ENCODE results near the gene TRIM73.
"Not testable (repeated sequence)": the region's sequence is repeated elsewhere in the genome, so short reads cannot be mapped to it uniquely, and the experiment has no call there.

TRIM73 gene

DNA sequence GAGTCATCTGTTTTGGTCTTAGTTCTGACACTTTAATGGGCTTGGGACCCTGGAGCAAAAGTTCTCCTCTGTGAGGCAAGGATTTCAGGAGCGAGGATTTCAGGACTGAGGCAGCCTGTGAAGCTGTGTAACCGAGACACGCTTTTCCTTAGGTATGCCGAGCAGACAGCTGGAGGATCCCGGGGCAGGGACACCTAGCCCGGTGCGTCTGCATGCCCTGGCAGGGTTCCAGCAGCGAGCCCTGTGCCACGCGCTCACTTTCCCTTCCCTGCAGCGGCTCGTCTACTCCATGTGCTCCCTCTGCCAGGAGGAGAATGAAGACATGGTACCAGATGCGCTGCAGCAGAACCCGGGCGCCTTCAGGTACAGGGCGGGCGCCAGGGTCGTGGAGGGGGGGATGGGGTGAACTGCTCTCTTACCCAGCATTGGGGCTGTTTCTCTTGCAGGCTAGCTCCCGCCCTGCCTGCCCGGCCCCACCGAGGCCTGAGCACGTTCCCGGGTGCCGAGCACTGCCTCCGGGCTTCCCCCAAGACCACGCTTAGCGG is 20.5 kb downstream of the TRIM73 start:
- not testable (repeated sequence) for ATAC-seq

DNA sequence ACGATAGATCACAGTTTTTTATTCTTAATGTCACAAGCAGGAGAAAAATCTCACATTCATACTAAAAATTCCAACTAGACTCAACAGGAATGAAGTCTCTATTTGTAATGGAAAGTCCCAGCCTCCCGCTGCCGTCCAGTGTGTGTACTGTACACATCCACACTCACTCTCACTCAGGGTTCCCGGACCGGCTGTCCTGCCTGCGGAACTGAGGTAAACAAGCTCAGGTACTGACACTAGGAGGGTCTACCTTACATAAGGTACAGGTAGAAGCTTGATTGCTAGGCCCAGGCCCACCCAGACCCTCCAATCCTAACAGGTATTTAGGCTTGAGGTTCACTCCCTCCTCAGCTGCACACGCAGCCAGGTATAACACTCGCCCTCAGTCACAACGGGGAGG is 21.4 kb downstream of the TRIM73 start:
- ATAC-seq: not testable (repeated sequence)

DNA sequence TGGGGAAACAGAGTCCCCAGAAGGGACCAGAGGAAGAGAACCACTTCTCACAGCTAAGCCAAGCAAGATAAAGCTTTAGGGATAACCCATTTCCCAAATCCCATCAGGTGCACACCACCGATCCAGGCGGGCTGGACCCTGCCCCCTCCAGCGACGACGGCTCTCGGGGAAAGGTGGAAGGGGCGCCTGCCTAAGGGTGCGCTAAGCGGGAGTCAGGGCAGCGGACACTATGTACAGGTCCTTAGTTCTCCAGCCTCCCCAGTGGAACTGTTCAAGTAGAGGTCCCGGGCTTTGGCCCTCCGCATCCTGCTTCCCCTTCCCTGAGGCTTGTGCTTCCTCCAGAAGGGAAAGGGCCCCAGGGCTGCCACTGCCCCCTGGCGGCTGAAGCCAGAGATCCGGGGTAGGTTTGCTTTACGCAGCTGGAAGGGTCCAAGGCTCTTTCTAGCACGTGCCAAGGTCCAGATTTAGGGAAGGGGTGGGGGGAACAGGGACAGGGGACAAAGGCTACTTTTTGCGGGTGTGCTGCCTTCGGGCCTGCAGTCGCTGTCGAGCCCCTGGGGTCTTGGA is 22.9 kb downstream of the TRIM73 start:
- not testable (repeated sequence) for ATAC-seq

DNA sequence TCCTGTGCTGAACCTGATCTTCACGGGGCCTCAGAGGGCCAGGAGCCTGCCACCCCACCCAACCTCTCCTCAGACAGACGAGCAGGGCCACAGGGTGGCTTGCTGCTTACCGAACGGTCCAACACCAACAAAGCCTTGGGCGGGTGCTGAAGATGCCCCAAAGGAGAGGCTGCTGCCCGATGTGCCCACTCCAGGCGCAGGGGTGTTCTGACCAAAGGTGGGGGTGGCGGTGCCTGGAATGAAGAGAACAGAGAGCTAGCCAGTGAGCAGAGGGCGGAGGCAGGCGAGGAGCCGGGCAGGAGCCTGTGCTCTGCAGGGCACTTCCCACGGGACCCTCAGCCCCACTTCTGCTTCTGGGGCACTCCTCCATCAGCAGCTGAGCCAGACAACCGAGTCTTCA is 23.8 kb downstream of the TRIM73 start:
- ATAC-seq: not testable (repeated sequence)

DNA sequence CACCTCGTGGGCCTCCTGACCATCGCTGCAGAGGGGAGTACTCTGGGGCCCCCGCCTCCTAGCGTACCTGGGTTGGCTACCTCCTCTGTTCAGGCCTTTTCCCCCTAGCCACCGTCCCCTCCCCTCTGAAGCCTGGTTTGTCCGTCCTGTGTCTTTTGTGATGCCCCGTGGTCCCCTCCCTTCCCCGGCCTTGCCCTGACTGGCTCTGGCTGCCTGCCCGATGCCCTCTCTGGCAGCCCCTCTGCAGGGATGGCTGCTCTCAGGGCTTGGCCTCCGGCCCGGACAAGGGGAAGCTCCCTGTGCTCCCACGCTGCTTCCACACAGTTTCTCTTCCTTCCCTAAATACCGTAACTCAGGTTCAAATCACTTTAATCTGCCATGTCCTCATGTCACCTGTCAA is 24.3 kb downstream of the TRIM73 start:
- not testable (repeated sequence) for ATAC-seq

DNA sequence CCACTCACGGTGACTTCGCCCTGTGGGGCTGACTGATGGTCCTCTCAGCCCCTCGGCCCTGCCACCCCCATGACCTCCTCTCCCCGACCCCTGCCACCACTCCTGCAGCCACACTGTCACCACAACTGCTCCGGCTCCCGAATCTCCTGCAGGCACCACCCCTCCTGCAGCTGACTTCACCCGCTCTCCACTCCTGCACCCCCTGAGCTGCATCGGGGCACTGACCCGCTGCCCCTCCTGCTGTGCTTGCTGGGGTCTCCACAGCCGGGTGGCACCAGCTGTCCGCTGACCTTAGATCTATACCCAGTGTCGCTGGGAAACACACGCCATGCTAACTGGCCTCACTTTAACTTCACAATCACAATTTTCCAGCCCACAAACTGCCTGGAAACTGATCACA is 24.7 kb downstream of the TRIM73 start:
- ATAC-seq: not testable (repeated sequence)

DNA sequence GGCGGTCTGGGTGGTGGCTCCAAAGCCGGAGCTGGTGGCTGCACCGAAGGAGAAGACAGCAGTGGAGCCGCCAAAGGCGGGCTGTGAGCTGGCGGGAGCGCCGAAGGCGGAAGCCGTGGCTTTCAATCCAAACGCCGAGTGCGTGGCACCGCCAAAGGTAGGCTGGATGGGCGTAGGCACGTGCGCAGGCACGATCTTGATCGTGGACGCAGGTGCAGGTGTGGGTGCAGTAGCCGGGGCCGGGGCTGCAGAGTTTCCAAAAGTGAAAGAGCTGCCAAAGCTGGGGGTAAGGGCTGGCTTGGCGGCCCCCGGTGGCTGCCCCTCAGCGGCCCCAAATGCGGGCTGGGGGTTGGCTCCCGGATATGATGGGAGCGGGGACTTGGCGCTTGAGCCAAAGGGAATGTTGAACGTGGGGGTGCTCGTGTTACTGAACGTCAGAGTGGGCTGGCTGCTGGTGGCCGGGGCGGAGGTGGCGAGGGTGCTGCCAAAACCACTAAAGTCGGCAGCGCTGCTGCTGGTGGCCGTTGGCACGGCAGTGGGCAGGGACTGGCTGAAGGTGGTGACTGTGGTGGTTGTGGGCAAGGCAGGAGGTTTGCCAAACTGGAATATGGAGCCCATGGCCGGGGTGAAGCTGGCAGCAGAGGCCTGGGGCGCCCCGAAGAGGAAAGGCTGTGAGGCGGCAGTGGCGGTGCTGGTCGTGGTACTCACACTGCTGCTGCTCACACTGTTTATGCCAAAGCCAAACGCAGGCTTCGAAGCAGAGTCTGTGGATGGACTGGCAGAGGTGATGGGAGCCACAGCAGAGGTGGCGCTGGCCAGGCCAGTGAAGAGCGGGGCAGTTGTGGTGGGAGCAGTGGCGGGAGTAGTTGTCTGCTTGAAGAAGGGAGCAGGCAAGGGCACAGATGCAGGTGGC is 26.6 kb downstream of the TRIM73 start:
- not testable (repeated sequence) for ATAC-seq

DNA sequence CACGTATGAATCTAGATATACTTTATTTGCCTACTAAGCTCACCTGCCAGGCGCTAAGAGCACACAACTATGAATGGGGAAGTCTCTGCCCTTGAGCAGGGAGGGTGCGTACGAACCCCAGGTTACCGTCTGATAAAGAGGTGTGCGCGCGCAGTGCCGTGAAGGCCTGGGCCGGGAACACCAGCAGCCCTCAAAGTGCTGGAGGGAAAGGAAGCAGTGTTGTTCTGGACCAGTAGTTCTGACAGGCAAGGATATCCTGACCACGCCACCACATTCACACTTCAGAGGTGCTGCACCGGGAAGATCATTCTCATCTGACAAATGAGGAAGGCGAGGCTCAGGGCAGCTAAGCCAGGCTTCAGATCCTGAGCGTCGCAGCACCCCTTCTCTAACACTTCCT is 28.1 kb downstream of the TRIM73 start:
- not testable (repeated sequence) for ATAC-seq

DNA sequence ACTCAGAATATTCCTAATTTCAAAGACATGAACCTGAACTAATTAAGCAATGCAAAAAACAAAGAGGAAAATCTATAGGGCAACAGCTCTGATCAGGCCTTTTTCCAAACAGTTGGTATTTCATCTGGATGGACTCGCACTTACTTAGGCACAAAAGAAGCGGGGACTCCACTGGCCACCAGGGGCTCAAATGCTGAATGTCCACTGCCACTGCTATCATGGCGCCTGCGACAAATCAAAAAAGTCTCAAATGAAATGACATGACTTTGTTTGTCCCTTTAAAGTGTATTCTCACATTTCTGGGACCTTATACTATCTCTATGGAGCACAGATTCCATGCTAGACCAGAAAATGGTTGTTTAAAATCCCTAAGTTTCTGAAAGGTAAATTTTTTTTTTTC is 43.6 kb downstream of the TRIM73 start:
- not testable (repeated sequence) for ATAC-seq

DNA sequence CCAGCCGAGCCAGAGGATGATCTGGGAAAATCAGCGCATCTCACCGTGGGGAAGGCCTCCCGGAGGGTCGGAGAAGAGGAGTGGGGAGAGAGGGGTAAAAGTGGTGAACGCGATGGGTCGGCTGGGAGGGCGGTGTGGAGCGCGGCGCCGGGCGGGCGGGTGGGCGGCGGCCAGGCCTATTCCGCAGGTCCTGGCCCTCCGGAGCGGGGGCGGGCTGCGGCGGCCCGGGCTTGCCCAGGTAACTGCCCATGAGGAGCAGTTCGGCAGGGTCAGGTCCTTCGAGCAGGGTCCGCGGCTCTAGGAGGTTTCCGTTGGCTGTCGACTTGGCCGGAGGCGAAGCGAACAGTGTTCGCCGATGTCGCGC is 46.7 kb downstream of the TRIM73 start:
- ATAC-seq: peak; percentile 29 to 43

DNA sequence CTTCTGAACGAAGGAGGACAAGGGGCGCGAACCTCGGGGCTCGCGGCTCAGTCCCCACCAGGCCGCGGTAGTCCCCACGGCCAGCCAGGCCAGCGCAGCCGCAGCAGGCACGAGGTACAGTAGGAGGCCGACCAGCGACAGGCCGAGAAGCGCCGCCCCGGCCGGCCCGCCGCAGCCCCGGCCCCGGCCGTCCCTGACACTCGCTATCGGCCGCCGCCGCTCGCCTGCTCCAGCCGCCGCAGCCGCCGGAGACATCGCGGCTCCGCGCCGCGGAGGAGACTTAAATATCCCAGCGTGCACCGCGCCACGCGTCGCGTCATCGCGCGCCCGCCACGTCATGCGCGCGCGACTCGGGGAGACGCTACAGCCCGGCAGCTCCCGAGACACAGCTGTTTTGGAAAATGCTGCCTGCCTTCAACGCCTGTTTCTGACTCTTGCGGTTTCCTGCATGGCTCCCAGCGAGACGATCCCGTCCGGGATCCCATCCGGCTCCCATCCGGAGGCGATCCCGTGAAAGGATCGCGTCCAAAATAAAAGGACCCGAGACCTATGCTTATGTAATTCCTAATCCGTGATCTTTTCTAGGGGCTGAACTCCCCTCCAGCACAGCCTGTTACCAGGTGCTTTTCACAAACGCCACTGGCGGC is 47.2 kb downstream of the TRIM73 start:
- ATAC-seq: peak; percentile 96 to 97

DNA sequence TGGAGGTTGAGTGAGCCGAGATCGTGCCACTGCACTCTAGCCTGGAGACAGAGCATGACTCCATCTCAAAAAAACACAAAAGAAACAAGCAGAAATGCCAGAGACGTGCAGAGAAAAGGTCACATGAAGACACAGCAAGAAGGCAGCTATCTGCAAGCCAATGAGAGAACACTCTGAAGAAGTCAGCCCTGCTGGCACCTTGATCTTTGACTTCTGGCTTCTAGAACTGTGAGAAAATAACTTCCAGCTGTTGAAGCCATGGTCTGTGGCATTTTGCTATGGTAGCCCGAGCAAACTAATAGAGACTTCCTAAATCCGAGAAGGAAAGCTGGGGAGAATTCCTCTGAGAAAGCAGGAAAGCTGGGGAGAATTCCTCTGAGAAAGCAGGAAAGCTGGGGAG is 54.5 kb downstream of the TRIM73 start:
- ATAC-seq: not testable (repeated sequence)

DNA sequence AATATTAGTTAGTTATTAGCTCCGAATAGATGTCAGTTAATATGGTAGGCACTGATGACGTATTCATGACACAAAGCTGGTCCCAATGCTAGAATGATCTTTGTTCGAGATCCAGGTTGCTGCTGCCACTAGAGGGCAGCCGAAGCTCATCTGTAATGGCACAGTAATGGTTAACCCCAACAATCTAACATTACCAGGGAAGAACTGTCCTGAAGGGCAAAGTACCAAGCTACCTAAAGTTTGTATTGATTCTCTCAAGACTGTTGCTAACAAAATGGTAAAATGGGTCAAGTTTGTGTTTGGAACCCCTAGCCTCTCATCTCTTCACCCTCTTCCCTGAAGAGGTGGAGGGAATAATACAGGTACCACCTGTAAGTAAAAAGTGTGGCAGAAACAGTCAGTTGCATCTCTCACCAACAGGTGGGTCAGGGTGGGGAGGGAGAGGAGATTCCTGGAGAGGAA is 57.1 kb downstream of the TRIM73 start:
- ATAC-seq: peak; percentile 93

All from activated CD4-positive, CD25-positive, alpha-beta regulatory T cell treated with anti-CD3 and anti-CD28 coated beads, Interleukin-2, amount 50 U/mL, for 24 hours (primary cell).